ENCODE measurements around the gene ZMYM2.
"Not testable (repeated sequence)": the region's sequence is repeated elsewhere in the genome, so short reads cannot be mapped to it uniquely, and the experiment has no call there.

The ZMYM2 gene

DNA sequence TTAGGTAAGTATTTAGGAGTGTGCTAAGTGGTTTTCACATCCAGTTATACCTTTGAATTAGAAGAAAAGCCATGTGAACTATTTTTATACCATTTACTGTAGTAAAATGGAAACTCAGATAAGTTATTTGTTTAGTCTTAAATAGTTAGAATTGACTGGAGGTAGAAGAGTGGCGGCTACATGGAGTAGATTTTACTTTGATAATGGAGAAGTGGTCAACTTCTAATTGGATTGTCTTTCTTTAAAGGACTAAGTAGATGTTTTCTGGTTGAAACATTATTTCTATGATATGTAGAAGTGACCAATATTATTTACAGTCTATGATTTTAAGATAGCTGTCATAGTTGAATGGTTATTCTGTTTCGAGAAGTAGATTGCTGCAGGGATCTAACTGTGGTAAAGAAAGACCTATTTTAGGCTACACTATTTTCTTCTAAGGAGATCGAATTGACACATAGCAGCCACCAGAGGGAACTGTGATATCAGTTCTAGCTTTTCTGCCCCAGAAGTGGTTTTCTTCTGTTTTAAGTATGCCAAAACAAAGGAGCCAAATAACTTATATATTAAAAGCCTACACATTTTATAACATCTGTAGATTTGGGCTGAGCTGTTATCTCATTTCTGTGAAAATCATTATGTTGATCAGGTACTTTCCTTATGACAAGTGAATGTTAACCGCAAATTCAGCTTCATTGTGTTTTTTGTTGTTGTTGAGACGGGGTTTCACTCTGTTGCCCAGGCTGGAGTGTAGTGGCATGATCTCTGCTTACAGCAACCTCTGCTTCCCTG lies 26.1 kb downstream of the ZMYM2 start:
- DNase-seq, result peak in 1 of 2 donors; percentile 50

DNA sequence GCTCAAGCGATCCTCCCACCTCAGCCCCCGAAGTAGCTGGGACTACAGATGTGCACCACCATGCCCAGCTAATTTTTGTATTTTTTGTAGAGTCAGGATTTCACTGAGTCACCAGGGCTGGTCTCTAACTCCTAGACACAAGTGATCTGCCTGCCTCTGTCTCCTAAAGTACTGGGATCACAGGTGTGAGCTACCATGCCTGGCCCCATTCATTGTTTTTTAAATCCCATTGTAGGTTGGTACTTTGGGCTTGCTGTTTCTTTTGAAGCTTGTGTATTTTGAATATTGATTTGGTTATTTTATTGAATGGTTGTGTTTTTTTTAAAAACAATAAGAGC lies 26.7 kb downstream of the ZMYM2 start:
- DNase-seq, result no peak

DNA sequence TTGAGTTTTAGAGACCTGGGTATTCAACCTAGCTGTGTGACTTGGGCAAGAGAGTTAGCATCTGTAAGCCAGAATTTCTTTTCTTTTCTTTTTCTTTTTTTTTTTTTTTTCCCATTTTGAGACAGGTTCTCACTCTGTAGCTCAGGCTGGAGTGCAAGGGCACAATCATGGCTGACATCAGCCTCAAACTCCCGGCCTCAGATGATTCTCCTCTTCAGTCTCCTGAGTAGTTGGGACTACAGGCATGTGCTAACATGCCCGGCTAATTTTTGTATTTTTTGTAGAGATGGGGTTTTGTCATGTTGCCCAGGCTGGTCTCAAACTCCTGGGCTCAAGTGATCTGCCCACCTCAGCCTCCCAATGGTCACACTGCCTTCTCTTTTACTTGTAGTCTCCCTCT lies 33.0 kb downstream of the ZMYM2 start:
- no peak for DNase-seq

DNA sequence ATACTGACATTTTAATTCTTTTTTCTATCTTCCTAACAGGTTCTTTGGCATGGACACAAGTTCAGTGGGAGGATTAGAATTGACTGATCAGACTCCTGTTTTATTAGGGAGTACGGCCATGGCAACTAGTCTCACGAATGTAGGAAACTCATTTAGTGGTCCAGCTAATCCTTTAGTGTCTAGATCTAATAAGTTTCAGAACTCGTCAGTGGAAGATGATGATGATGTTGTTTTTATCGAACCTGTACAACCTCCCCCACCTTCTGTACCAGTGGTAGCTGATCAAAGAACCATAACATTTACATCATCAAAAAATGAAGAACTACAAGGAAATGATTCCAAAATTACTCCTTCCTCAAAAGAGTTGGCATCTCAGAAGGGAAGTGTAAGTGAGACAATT lies 34.5 kb downstream of the ZMYM2 start:
- no peak for DNase-seq

DNA sequence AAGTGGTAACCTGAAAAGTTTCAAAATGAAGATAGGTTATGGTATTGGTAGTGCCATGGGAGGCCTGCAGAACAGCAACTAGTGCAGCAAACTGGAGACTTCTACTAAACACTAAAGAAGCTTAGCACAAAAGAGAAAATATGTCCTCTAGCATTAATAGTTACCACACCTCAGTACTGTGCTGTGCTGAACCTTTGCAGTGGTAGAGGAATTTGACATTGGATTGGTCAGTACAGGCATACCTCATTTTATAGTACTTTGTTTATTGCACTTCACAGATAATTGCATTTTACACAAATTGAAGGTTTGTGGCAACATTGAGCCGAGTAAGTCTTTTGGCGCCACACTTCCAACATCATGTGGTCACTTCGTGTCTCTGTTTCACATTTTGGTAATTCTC lies 40.4 kb downstream of the ZMYM2 start:
- DNase-seq, result no peak

DNA sequence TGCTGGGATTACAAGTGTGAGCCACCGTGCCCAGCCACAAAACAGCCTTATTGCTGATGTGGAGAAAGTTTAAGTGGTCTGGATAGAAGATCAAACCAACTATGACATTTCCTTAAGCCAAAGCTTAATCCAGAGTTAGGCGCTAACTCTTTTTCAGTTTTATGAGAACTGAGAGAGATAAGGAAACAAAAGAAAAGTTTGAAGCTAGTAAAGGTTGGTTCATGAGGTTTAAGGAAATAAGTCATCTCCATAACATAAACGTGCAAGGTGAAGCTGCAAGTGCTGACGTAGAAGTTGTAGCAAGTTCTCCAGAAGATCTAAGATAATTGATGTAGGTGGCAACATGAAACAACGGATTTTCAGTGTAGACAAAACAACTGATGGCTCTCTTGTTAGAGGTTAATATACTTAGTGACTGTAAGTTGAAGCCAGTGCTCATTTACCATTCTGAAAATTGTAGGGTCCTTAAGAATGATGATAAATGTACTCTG lies 41.6 kb downstream of the ZMYM2 start:
- no peak for DNase-seq

DNA sequence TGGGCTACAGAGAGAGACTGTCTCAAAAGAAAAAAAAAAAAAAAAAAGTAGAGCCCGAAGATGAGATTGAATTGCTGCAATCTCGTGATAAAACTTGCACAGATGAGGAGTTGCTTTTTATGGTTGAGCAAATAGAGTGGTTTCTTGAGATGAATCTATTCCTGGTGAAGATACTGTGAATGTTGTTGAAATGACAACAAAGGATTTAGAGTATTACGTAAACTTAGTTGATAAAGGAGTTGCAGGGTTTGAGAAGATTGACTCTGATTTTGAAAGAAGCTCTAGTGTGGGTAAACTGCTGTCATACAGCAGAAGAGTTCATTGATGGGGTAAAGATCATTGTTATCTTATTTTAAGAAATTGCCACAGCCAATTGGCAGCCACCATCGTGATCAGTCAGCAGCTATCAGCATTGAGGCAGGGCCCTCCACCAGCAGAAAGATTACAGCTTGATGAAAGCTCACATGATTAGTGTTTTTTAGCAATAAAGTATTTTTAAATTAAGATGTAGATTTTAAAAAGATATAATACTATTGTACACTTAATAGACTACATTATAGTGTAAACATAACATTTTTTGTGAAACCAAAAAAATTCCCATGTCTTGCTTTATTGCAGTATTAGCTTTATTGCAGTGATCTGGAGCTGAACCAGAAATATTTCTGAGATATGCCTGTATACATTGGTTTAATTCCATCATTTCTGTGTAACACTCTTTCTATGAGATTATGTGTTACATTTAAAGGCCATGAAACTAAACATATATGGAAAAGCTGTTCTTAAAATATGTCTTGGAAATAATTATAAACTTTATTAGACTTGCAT lies 43.1 kb downstream of the ZMYM2 start:
- DNase-seq, result no peak

DNA sequence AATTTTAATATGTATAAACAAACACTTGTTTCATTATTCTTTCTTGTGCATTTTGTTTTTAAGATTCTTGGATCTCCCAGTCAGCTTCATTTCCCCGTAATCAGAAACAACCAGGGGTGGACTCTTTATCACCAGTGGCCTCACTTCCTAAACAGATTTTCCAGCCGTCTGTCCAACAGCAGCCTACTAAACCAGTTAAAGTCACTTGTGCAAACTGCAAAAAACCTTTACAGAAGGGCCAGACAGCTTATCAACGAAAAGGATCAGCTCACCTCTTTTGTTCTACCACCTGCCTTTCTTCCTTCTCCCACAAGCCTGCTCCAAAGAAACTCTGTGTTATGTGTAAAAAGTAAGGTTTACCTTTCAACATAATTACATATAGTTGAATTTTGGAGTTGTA lies 44.3 kb downstream of the ZMYM2 start:
- DNase-seq, result no peak

DNA sequence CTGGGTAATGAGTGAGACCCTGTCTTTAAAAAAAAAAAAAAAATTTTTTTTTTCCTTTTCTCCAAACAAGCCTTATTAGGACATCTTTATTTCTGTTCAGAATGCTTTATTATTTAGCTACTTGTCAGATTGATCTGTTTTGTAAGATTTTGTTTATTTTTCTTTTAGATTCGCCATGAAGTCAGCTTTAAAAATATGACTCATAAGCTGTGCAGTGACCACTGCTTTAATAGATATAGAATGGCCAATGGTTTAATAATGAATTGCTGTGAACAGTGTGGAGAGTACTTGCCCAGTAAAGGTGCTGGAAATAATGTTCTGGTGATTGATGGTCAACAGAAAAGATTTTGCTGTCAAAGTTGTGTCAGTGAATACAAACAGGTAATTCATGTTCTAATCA lies 47.7 kb downstream of the ZMYM2 start:
- DNase-seq, result no peak

DNA sequence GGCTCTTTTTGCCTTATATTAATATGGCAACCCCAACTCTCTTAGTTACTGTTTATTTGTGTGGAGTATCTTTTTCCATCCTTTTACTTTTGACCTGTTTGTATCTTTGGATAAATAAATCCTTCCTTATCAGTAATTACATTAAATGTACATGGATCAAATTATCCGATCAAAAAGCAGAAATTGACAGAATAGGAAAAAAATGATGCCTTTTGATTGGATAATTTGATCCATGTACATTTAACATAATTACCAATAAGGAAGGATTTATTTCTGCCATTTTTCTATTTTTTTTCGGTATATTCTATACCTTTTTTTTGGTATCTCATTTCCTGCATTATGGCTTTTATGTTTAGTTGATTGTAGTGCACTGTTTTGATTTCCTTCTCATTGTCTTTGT lies 57.2 kb downstream of the ZMYM2 start:
- DNase-seq, result no peak

DNA sequence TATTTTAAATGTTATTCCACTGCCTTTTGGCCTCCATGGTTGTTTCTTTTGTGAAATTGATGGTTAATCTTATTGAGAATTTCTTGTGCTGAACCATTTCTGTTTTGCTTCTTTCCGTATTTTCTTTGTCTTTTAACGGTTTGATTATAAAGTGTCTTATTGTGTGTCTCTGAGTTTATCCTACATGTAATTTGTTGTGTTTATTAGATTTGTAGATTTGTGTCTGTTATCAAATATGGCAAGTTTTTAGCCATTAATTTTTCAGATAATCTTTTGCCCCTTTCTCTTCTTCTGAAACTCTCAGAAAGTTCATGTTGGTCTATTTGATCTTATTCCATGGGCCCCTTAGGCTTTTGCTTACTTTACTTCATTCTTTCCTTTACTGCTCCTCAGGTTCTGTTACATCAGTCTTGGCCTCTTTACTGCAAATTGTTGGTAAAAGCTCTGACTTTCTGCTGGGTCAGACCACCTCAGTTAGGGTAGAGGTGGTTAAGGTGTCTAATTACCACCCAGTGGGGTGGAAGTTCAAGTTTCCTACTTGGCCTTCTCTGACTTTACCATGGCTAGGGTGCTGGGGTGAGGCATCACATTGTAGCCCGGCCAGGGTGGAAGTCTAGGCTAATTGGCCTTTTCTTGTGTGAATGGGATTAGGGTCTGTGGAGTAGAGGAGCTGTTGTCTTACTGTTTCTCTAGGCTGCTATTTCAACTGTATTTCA lies 58.3 kb downstream of the ZMYM2 start:
- no peak for DNase-seq

DNA sequence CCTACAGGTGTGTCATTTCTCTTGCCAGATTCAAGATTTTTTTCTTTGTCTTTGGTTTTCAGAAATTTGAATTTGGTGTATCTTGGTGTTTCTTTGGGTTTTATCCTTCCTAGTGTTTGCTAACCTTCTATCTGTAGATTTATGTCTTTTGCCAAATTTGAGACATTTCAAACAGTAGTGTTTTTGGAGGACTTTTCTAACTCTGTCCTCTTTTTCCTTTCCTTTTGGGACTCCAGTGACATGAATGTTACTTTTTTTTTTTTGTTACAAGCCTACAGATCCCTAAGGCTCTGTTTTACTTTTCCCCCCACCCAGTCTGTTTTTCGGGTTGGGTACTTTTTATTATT lies 58.8 kb downstream of the ZMYM2 start:
- no peak for DNase-seq

DNA sequence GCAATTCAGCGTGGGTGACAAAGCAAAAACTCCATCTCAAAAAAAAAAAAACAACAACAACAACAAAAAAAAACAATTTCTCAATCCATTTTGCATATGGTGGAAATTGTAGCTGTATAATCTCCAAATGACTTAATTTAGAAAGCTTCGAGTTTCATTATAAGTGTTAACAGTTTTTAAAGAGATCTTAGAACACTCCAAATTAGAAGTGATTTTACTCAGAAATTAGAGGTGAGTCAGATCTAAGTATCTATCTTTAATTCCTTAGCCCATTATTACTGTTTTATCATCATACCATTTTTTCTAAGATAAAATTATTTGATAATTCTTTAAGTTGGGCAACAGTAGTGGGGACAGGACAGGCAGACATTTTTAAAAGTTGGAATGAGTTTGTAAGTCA lies 60.5 kb downstream of the ZMYM2 start:
- DNase-seq, result no peak

DNA sequence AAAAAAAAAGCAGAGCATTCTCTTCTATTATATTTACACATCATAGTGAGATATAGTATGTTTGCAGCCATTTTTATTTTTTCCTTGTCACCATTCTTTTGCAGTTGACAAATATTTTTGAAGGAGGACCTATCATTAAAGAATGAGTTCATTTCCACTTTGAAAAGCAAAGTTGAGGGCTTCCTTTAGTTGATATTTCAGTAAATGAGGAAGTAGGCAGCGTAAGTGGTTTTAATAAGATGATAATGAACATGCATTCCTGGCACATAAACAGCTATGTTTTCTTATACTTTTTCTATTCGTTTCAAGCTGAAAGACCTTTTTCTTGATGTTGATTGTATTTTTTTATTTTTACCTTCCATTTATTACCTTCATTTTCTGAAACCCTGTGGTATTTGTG lies 66.2 kb downstream of the ZMYM2 start:
- DNase-seq, result no peak

DNA sequence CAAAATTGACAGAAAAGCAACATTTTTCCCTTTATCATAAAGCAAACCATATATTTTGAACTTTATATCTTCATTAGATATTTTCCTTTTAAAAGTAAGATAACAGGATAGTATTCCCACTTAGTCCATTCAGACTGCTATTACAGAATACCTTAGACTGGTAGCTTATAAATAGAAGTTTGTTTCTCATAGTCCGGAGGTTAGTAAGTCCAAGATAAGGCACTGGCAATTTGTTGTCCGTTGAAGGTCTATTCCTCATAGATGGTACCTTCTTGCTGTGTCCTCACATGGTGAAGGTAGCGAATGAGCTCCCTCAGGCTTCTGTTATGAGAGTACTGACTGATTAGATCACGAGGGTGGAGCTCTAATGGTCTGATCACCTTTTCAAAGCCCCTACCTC lies 70.4 kb downstream of the ZMYM2 start:
- DNase-seq, result no peak

DNA sequence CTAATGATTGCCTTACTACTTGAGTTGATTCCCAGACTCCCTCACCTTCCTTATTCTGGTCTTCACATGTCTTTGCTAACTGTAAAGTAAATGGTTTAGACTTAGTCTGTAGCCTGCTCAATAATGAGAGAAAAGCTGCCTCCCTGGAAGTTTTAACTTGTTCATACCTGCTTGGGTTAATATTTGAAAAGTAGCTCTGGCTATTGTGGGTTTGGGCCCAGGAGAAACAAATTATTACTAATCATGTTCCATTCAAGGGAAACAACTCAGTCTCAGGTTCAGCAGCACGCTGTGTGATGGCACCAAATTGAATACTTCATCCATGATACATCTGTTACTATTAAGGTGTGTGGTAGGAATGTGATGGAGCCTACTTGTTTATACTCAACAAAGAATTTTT lies 75.0 kb downstream of the ZMYM2 start:
- no peak for DNase-seq

DNA sequence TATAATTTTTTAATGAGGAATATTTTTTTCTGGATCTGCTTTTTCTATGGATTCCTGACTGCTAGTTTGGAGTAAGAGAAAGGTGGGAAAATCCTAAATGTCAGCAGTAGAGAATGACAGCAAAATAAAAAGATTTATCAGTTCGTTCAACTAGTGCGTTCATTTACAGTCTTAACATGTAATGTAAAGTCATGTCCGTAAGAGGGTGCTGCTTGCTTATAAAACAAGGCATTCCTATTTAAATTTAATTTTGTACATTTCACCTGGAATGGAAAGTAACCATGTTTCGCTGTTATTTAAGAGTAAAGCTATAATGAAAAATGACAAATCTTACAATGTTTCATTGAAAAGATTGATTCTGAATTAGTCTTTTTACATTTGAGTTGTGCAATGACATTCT lies 76.6 kb downstream of the ZMYM2 start:
- no peak for DNase-seq

DNA sequence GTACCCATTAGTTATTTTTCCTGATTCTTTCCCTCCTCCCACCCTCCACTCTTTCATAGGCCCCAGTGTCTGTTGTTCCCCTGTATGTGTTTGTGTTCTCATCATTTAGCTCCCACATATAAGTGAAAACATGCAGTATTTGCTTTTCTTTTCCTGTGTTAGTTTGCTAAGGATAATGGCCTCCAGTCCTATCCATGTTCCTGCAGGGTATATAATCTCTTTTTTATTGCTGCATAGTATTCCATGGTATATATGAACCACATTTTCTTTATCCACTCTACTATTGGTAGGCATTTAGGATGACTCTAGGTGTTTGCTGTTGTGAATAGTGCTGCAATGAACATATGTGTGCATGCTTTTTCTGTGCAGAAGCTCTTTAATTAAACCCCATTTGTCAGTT lies 79.4 kb downstream of the ZMYM2 start:
- DNase-seq, result no peak

DNA sequence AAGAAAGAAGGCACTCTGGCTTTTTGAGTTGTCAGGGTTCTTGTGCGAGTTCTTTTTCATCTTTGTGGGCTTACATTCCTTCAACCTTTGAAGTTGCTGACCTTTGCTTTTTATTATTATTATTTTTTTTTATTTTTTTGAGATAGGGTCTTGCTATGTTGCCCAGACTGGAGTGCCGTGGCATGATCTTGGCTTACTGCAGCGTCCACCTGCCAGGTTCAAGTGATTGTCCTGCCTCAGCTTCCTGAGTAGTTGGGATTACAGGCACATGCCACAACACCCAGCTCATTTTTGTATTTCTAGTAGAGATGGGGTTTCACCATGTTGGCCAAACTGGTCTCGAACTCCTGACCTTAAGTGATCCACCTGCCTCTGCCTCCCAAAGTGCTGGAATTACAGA lies 84.1 kb downstream of the ZMYM2 start:
- DNase-seq, result not testable (repeated sequence)

DNA sequence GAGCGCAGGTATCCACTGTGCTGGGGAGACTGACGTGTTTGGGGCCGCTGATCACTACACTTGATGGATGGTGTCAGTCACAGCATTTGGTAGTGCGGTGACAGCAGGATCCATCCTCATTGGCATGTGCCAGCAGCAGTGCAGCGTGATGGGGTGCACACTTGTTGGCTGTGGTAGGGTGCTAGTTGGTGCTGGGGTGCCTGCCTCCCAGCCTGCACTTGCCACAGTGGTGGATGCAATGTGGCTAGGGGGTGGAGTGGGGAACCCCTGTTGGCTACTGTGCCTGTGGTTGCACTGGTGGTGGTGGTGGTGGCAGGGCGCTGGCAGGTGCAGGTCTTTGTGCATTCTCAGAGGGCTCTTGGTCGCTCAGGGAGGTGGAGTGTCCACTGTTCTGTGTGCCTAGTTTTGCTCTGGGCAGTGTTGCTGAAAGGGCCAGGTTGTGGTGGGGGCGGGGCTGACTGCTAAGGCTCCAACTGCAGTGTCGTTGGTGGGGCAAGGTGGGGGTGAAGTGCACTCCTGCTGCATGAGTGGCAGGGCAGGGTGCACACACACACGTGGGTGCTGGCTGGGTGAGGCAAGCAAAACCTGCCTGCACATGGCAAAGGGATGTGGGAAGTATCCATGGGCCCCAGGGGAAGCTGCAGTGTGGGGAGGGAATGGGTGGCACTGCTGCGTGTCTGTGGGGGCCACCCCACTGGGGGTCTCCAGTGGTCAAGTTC lies 84.8 kb downstream of the ZMYM2 start:
- DNase-seq, result no peak

DNA sequence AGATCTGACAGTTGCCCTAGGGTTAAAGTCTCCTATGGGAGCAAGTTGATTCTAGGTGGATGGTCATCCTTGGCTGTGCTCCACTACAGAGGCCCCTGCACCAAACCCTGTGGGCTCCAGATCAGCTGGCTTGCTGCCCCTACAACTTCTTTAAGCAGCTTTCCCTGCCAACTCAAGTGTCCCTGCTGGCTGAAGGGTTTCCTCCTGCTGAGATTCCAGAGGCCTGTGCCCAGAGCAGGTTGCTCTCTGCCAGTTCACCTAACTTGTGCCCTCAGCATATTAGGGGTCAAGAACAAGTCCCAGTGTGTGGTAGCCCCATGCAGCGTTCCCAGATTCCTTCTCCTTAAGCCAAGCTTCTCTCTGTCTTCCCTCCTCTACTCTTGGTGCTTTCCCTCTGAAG lies 85.6 kb downstream of the ZMYM2 start:
- no peak for DNase-seq

DNA sequence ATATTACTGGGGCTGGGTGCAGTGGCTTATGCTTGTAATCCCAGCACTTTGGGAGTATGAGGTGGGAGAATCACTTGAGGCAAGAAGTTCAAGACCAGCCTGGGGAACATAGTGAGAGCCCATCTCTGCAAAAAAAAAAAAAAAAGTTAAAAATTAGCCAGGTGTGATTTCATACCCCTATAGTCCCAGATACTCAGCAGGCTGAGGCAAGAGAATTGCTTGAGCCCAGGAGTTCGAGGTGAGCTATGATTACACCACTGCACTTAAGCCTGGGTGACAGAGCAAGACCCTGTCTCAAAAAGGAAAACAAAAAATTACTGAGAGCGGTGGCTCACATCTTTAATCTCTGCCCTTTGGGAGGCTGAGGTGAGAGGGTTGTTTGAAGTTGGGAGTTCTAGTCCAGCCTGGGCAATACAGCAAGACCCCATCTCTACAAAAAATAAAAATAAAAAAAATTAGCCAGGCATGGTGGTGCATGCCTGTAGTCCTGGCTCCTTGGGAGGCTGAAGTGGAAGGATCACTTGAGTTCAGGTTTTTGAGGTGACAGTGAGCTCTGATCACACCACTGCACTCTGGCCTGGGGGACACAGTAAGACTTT lies 87.5 kb downstream of the ZMYM2 start:
- DNase-seq, result no peak

All from hippocampal formation (tissue), 2 donors.